Fibroblast of gingiva (primary cell): ENCODE results near the gene F10.

ENCODE experiments used
- DNase-seq: peaks from one replicate; pipeline ENCODE4 v3.0.0-alpha.2; 2011; ENCODE audit warnings: low read depth

F10 gene

GRCh38 chr13:113171250-113172125 is 48.9 kb downstream of the F10 start:
- no peak for DNase-seq

DNA sequence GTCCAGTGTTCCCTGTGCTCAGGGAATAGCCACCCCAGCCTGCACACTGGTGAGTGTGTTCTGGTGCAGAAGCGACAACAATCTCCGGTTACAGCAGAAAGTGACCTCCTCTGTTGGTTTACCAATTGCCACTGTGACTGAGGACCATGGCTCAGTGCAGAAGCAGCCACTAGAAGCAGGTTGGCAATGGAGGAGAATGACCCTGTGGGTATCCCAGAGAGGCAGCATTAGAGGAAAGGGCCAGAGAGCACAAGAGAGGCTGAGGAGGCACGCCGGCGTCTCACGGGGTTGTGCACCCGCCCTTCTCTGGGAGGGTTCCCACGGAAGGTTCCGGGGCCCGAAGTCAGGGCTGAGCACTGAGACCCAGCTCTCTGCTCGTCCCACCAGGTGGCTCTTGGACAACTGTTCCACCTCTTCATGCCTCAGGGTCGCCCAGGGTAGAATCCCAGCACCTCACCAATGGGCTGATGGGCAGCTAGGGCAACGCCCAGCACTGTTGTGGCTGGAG is 49.9 kb downstream of the F10 start:
- no peak for DNase-seq

DNA sequence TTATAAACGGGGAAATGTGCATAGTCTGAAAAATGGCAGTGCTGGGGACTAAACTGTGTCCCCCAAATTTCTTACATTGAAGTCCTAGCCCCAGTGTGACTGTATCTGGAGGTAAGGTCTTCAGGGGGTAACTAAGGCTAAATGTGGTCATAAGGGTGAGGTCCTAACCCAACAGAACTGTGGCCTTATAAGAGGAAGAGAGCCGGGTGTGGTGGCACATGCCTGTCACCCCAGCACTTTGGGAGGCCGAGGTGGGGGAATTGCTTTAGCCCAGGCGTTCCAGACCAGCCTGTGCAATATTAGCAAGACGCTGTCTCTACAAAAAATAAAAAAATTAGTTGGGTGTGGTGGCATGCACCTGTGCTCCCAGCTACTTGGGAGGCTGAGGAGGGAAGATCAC is 53.7 kb downstream of the F10 start:
- no peak for DNase-seq

GRCh38 chr13:113176822-113177221 is 54.2 kb downstream of the F10 start:
- no peak for DNase-seq

DNA sequence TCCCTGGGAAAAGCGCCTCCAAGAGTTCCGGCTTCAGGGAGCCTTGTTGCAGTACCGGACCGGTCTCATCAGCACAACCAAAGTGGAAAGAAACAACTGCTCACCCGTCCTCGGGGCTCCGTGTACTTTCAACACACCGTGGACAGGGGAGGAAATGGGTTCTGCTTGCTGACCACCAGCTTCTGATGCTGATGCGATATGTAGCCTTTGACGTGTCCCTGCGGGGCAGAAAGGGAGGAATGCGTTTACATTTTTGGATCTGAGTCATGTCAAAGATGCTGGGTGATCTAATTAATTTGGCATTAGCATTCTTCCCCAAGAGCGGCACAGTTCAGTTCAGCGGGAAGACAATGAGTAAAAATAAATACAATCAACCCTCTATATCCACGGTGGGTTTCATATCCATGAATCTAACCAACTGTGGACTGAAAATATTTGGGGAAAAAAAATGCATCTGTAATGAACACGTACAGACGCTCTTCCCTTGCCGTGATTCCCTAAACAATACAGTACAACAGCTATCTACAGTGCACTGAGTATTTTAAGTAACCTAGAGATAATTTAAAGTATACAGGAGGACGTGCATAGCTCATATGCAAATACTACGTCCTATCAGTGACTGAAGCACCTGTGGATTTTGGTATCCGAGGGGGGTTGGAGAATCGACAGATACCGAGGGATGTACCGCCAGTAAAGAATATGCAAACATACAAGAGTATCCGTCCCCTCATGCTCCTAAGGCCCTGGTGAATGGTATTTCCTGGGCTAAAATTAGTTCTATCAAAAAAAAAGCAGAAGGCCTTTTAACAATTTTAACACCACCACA is 55.7 kb downstream of the F10 start:
- DNase-seq: peak; percentile 92

- DNase-seq: no peak
These were observed 56.2 kb downstream of the F10 start for GRCh38 chr13:113178896-113179167.

GRCh38 chr13:113179374-113180230 is 57.0 kb downstream of the F10 start:
- no peak for DNase-seq

GRCh38 chr13:113182046-113182445 is 59.4 kb downstream of the F10 start:
- peak; percentile 44 for DNase-seq

- peak; percentile 25 for DNase-seq
These were observed 61.0 kb downstream of the F10 start for GRCh38 chr13:113183450-113184129.

- DNase-seq: no peak
These were observed 62.2 kb downstream of the F10 start for GRCh38 chr13:113184568-113185440.

DNA sequence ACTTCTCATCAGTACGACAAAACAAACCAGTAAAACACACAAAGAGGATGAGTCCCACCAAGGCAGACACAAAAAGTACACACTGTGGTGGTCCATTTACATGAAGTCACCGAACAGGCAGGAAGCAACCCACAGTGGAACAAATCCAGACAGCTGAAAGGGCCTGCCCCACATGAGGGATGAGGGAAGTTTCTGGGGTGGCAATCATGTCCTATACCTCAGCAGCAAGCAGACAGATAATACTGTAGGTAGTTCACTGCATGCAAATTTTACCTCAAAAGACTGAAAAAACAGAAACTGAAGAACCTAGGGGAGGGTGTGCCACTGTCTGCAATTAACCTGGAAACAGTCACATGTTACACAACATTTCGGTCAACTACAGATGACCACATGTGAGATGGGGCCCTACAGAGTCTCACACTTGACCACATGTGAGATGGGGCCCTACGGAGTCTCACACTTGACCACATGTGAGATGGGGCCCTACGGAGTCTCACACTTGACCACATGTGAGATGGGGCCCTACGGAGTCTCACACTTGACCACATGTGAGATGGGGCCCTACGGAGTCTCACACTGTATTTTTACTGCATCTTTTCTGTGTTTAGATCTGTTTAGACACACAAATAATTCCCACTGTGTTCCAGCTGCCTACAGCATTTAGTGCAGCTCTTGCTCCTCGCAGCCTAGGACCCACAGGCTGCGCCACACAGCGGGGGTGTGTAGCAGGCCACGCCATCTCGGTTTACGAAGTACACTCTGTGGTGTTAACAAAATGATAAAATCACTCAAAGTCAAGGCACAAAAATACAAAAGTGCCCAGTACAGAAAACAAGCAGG is 63.7 kb downstream of the F10 start:
- DNase-seq: no peak

DNA sequence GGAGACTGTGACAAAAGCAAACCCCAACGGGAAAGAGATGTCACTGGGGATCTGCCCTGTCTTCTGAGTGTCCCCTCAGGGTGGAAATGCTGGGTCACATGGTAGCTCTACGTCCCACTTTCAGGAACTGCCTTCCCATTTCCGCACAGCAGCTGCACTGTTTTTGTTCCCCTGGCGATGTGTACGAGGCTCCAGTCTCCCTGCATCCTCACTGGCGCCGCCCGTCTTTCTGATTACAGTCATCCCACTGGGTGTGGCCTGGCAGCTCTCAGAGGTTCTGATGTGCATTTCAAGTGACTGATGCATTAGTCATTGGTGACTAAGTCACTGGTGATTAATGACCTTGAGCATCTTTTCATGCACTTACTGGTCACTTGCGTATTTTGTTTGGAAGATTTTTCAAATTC is 64.7 kb downstream of the F10 start:
- DNase-seq: peak; percentile 99

GRCh38 chr13:113187883-113188665 is 65.5 kb downstream of the F10 start:
- DNase-seq: peak; percentile 67

DNA sequence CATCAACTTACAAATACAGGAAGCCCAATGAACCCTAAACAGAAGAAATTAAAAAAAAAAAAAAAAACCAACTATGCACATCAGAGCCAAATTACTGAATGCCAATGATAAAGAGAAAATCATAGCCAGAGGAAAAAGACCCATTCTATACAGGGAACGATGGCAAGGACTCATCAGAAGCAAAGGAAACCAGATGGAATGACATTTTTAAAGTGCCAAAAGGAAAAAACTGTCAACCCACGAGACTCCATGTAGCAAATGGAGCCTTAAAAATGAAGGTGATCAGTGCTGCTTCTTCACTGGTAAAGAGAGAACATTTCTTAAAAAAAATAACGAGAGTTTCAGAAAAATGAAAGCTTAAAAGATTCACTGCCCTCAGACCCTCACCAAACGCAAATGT is 67.6 kb downstream of the F10 start:
- DNase-seq: no peak

- DNase-seq: no peak
These were observed 69.7 kb downstream of the F10 start for GRCh38 chr13:113192279-113192678.

DNA sequence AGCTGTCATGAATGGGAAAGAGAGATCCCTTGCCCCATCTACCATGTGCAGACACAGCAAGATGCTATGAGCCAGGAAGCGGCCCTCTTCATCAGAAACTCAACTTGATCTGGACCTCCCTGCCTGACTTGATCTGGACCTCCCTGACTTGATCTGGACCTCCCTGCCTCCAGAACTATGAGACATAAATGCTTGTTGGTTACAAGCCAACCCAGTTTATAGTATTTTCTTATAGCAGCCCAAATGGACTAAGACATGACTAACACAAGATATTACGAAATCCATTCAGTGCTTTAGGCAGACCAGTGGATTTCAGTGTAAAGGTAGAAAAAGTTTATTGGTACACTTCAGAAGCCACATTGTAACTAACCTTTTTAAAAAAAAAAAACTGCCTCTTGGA is 70.3 kb downstream of the F10 start:
- DNase-seq: peak; percentile 67

DNA sequence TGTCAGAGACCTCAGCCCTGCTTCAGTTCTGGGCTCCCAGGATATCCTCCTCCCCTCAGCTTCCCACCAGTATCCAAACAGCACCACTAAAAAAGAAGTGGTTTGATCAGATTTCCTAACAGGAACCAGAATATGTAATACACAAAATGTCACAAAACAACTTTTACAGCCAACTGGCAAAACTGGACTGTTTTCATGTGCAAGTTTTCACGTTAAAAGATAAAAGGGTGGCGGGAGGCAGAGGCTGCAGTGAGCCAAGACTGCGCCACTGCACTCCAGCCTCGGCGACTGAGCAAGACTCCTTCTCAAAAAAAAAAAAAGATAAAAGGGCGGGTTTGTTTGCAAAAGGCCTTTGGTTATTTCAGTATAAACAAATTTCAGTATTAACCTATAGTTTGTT is 72.8 kb downstream of the F10 start:
- DNase-seq: no peak

GRCh38 chr13:113196970-113197737 is 74.6 kb downstream of the F10 start:
- DNase-seq: no peak
